K562 (cell line): ENCODE measurements around the gene OR10H5.

Experiments used
- KAT2B ChIP-seq: IDR thresholded peaks from one replicate; pipeline ENCODE4 v1.6.1; 2012; ENCODE audit warnings: low read depth, mild to moderate bottlenecking, control low read depth, inconsistent platforms, low read length, moderate library complexity
- TF ChIP-seq, protein P1 (sequence below): fragments of 250-450 bp; sonication (Bioruptor Pico); IDR thresholded peaks from 2 replicates; pipeline ENCODE4 v1.5.0; 2022; ENCODE audit warnings: mild to moderate bottlenecking

DNA sequence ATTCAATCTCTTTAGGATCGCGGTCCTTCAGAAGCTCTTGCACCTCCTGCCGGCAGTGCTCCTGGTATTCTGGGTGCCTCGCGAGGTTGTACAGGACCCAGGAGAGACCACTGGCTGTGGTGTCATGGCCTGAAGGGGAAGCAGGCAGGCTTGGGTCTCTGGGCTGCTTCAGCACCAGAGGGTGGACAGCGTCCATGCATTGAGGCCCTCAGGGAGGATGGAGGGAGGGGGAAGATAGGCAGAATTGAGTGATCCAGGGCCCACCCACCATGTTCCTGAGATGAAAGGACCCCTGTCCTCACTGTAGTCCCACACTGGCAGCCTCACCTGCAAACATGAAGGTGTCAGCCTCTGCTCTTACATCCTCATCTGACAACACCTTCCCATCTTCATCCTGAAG lies 17.9 kb upstream of the OR10H5 start:
- TF ChIP-seq, protein P1, sequence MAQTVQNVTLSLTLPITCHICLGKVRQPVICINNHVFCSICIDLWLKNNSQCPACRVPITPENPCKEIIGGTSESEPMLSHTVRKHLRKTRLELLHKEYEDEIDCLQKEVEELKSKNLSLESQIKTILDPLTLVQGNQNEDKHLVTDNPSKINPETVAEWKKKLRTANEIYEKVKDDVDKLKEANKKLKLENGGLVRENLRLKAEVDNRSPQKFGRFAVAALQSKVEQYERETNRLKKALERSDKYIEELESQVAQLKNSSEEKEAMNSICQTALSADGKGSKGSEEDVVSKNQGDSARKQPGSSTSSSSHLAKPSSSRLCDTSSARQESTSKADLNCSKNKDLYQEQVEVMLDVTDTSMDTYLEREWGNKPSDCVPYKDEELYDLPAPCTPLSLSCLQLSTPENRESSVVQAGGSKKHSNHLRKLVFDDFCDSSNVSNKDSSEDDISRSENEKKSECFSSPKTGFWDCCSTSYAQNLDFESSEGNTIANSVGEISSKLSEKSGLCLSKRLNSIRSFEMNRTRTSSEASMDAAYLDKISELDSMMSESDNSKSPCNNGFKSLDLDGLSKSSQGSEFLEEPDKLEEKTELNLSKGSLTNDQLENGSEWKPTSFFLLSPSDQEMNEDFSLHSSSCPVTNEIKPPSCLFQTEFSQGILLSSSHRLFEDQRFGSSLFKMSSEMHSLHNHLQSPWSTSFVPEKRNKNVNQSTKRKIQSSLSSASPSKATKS (CRISPR knock-in tag): no peak
- no peak for TF ChIP-seq KAT2B
